ENCODE measurements around the gene NFKB2.
A peak's percentile ranks its signal among the peaks of the same experiment; 100 is the strongest.

The NFKB2 gene

DNA sequence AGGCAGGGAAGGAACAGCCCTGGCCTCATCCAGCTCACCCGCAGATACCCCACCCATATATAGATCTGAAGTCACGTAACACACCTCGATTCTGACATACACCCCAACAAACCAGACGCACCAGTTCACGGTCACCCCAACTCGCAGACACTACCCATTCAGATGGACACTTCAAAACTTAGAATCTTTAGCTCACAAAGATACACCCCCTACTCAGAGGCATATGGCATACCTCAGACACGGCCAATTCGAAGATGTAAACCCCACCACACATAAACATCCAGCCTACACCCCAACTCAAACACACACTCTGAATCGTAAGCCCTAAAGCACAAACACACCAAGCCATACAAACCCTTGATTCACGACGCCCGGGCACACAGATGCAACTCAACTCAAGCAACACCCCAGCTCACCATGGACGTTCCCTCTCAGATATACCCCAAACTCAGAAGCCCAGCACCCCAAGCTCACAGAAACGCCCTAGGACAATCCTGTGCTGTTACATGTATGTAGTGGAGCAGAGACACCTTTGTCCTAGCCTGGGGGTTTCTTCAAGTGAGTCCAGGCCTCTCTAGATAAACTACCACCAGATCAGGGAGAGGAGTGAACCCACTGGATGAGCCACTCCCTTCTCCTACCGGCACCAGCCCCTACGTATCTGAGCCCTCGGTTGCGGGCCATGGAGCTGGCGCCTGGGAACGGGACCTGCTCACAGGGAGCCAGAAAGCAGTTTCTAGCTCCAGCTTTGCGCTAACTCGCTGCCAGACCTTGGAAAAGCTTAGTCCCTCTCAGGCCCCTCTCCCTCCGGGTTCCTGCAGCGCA lies 14.3 kb downstream of the NFKB2 start:
- no peak for DNase-seq

DNA sequence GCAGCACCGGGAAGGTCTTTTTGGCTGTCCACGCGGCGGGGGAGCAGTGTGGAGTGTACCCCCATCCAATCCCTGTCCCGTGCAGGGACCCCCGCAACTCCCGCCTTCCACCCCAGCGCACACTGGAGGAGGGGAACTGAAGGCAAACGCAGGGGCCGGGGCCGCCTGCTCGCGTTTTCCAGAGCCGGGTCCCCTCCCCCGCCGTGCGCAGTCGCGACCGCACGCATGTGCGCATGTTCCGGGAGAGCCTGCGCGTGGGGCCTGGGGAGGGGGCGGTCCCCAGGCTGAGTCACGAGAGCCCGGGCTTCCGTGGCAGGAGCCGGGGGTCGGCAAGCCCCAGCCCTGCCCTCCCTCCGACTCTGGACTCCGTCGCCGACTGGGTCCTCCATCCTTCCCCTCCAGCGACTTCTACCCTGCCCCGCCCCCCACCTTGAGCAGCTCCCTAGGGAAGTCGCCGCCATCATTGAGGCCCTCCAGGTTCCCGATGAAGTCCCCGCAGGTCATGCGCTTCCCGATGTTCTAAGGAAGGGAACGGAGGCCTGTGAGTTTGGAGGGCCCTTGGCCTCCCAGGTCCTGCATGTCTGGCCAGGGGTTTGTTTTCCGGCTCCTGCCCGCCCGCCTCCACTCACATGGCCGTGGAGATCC lies 15.0 kb downstream of the NFKB2 start:
- peak; percentile 54 for DNase-seq

DNA sequence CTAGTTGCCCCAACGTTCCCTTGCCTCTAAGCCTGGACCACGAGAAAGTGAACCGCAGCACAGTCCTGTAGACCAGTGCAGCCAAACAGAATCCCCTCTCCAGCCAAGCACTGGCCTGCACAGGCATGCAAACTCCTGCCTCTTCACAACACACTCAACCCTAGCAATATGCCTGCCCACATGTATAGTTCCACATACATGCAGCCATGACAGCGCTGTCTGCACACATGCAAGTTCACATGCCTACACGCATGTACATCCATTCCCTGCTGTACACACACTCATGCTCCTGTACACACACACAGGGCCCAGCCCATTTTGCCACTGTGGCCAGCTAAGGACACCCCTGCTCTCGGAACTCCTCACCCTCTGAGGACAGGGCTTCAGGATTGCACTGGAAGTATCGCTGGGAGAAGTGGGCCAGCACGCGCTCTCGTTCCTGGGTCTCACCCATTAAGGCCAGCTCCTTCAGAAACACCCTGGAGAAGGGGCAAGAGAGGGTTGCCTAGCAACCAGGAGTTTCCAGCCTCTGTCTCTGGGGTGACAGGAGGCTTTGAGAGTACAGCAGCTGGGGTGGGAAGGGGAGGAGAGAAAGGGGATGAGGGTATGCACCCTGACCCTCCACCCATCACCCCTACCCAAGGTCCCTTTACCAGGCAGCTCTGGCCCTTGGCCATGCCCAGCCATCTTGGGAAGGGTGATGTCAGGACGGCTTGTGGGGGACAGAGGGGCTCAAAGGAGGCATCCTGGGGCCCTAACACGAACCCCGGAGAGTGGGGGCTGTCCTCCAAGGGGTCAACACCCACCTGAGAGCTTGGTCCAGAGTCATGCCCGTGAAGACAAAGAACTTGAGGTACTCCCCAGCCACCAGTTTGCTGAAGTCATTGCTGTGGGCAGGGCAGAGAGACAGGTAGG lies 16.1 kb downstream of the NFKB2 start:
- DNase-seq, result no peak

DNA sequence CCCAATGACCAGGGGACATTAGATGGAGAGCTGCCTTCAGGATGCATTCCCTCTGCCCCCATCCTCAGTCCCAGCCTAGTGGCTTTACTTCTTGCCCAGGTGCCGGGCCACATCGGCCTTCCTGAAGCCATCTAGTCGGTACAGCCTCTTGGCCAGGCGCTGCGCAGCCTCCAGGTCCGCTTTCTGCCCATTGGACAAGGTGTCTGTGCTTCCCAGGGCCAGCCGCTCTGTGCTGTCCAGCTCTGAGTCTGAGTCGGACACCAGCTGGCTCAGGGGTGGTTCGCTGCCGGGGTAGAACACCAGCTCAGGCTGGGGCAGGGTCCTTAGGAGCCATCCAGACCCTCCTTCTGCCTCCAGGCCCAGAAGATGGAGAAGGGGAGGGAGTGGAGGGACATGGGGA lies 16.8 kb downstream of the NFKB2 start:
- DNase-seq, result no peak

DNA sequence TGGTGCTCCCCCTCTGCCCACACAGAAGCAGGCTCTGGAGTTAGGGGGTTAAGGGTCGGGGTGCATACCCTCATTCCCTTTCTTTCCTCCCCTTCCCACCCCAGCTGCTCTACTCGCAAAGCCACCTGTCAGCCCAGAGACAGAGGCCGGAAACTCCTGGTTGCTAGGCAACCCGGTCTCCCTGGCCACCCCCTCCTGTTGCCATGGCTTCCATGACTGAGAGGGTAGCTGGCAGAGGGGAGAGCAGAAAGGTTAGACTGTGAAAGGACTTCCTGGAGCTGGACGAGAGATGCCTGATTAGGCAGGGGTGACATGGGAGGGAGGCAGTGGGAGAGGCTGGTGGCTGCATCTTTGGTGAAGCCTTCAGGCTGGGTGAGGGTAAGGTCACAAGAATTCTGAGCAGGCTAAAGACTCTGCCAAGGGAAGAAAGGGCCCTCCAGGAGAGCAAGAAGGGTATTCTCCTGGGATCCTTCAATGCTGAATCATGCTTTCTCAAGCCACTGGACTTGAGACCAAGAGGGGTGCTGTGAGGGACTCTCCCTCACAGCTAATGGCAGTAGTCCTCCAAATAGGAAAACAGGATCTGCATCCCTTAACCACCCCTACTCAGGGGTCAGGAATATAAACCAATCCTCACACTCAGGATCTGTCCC lies 17.7 kb downstream of the NFKB2 start:
- DNase-seq, result peak; percentile 62

DNA sequence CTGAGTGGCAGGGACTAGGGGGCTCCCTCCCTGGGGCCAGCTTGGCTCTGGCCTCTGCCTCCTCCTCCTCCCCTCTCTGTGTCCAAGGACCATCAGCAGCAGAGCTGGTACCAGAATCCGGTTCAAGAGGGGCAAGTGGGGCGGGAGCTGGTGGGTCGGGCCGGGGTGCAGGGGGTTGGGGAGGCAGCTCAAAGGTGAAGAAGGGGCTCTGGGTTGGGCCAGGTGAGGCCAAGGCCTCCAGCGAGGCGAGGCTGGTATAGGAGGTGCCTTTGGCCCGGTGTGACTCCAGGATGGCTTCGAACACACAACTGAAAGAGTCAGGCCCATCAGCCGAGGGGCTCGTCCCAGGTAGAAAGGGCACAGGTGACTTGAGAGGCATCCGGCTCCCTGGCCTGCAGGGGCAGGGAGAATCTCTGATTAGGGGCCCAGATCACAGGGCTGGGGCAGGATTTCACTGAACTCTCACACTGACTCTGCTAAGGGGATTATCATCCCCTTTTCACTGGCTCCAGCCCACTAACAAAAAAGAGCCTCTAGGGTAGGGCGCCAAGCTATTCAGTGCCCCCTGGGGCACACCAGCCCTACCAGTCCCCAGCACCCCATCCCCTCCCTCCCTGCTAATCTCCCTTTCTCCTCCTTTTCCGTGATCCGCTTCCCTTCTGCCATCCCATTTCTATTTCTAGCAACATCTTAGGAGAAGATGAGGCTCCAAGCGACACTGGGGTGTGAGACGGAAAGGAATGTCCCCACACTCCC lies 18.5 kb downstream of the NFKB2 start:
- DNase-seq, result no peak

DNA sequence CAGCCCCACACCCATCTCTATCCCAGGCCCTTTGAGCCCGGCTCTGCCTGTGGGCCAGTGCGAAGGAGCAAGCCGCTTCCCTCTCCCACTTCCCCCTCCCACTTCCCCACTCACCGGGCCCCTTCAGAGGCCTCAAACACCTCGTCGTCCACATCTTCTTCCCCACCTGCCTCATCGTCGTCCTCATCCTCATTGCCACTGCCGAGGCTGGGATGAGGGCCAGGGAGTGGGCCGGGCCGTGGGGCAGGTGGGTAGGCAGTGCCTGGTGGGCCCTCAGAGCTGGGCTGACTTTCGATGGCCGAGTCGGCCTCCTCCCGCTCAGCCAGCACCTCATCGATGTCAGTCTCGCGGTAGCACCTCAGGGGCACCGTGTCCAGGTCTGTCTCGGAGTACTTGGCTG lies 19.2 kb downstream of the NFKB2 start:
- no peak for DNase-seq

DNA sequence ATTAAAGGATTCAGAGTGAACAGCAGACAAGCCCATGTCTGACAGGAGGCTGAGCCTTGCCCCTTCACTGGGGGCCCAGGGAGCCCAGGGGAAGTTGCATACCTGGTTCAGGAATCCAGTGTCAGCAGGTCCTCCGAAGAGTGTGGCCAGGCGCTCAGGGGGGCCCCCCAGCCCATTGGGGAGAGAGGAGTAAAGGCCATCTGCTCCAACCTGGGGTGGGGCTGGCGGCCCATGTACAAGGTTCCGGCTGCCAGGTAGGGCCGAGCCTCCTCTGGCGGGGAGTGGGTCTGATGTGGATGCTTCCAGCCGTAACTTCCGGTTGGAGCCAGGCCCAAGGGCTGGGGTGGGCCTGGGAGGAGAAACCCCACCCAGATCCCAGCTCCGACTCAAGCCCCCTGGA lies 20.8 kb downstream of the NFKB2 start:
- DNase-seq, result no peak

DNA sequence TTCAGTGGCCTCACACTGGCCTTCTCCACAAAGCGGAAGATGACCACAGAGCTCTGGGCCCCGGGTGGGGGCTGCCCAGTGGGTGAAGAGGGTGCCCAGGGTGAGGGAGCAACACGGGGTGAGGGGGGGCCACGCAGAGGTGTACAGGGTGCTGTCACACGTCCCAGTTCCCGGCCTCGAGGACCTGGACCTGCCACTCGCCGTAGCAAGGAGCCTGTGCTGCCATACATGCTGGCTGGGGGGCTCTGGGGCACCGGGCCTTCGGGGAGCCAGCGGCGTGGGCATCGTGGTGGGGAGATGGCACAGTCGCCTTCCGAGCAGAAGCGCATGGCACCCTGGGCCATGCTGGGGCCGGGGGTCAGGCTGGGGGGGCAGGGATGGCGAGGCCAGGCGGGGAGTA lies 21.2 kb downstream of the NFKB2 start:
- no peak for DNase-seq

DNA sequence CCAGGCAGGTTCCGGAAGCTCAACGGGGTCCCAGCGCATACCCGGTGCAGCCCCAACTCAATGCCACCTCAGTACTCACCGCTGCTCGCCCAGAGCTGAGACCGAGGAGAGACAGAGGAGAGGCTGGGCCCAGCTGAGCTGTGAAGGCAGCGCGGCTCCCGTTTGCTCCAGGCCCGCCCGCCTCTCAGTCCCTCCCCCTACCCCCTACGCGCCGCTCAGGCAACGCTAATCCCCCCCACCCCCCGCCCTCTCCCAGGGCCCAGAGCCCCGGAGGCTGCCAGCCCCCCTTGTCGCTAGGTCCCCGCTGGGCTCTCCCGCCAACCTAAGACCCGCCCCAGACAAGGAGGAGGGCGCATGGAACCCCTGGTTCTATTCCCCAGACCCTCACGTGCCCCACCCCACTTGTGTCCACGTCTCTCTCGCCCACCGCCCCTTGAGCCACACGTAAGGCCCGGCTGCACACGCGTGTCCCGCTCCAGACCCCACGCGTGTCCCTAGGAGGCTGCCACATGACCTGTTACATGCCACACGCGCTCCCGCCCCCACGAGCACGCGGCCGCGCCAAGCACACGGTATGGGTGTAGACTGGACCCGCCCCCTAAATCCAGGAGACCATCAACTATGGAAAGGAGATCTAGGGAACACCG lies 23.2 kb downstream of the NFKB2 start, which contains the start of gene PSD:
Gene PSD (minus strand): TSS at position 164 of the 647 bp plus-strand sequence. CDS start 1,747 bp downstream, outside the sequence.
- DNase-seq, result no peak

DNA sequence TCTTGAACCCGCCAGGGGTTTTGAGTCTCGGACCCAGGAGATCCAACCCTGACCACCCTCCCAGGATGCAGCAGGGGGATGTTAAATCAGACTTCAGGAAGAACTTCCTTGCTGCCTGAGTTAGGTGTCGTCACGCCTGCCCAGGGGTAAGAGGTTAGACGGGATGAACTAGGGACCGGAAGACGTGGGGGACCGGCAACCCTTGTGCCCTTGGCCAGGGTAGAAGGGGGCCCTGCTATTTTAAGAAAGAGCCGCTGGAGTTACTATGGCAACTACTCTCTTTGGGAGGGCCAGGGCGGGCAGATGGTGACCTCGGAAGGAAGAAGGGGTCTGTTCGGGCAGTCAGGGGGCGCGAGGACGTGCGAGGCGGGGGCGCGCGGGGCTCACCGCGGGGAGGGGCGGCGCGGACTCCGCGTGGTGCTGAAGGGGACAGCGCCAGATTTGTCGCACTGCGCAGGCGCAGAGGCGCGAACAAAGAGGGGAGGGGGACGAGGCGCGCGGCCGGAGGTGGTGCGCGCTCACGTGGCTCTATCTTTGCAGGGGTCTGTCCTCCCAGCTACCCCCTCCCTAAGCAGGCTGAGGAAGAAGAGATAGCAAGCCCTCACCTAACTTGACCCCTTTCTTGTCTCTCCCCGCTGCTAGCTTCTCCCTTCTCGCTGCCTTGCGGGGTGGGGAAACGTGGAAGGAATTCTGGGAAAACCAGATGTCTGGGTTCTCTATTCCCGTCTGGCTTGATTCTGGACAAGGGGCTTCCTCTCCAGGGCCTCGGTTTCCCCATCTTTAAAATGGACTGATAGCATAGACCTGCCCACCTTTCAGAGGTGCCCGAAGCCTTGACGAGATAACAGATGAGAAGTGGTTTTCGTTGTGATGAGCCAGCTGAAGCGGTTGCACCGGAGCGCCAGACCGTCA lies 24.0 kb downstream of the NFKB2 start:
- DNase-seq, result peak; percentile 72

DNA sequence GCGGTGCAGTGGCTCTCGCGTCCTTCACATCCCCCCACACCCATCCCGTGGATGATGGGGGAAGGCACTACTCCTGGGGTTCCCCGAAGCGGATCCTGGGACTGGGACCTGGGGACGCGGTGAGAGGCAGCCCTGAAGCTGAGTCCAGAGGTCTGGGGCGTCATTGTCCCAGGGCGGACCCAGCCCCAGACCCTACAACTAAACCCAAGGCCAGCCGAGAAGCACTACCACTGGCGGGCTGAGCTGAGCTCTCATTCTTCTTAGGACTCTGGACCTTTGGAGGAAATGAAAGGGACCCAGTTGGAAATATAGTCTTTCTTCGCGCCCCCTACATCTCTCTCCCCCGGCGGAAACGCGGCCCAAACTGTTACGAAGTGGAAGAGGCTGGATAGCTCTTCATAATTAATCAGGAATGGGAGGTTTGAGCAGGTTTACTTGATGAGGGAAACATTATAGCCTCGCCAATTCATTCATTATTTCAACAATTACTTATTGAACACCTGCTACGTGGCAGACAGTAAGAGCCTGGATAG lies 24.7 kb downstream of the NFKB2 start:
- no peak for DNase-seq

DNA sequence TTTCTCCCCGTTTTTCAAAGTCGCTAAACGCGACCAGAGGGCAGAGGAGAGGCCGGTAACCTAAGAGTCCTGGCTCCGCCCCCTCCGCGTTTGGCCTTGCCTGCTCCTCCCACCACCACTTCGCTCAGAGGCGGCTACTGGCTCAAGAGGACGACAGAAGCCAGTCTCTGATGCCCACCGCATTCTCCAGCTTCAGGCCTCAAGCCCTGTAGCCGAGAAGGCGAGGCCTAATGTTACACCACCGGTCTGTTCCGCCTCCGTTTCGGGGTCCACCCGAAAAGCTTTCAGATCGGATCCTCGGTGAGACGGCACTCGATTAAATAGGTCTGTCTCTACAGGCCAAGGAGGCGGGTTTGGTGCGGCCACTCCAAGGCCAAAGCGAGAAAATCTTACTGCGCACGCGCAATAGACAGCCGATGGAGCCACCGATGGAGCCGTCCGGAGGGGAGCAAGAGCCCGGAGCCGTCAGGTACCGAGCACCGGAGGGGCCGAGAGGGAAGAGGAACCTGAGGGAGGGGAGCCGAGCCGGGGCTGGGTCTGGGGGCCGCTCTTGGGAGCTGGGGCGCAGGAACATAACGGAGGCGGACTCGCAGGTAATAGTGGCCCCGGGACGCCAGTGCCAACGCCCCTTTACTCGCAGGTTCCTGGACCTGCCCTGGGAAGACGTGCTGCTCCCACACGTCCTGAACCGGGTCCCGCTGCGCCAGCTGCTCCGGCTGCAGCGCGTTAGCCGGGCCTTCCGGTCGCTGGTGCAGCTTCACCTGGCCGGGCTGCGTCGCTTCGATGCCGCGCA lies 25.4 kb downstream of the NFKB2 start, which contains the start of gene FBXL15:
Gene FBXL15 (plus strand): TSS at position 123 of the 793 bp plus-strand sequence. CDS start 294 bp downstream, at position 417.
- DNase-seq, result peak; percentile 97

DNA sequence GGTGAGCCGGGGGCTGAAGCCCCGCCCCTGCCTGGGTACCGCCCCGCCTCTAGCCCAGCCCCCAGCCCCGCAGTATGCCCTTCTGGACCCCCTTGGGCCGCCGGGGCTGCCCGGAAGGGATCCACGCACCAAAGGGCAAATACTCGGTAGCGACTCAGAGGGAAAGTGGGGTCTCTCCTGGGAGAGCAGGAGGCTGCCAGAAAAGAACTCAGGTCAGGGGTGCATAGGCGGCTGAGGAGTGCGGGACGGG lies 25.9 kb downstream of the NFKB2 start:
- no peak for DNase-seq

DNA sequence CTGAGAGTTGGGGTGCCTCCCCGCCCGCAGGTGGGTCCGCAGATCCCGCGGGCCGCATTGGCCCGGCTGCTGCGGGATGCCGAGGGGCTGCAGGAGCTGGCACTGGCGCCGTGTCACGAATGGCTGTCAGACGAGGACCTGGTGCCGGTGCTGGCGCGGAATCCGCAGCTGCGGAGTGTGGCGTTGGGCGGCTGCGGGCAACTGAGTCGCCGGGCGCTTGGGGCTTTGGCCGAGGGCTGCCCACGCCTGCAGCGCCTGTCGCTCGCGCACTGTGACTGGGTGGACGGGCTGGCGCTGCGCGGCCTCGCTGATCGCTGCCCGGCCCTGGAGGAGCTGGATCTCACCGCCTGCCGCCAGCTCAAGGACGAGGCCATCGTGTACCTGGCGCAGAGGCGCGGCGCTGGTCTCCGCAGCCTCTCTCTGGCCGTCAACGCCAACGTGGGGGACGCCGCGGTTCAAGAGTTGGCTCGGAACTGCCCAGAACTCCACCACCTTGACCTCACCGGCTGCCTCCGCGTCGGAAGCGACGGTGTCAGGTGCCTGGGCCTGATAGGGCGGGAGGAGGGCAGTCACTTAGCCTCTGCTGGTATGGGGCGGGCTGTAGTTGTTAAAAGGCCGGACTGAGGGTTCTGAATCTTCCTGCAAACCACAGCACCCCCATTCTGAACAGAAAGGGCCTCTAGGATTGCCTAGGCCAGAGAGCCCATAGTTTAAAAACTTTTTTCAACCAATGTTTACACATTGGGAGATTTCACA lies 26.4 kb downstream of the NFKB2 start:
- DNase-seq, result peak; percentile 21

DNA sequence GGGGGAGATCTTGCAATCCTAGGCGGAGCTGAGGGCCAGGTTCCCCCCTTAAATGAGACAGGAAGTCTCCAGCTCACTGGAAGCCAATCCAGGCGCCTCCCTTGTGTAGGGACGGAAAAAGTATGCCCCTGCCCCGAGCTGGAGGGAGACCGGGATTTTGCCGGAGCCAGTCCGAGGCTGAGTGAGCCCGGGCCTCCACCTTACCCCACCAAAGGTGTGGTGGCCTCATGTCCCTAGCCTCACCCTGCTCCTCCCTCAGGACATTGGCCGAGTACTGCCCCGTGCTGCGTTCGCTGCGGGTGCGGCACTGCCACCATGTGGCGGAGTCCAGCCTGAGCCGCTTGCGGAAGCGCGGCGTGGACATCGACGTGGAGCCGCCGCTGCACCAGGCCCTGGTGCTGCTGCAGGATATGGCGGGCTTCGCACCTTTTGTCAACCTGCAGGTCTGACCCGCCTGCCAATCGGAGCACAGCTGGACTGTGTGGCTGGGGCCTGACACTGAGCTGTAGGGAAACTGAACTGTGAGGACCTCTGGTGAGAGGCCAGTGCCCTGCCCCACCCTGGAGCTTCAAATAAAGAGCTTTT lies 27.1 kb downstream of the NFKB2 start:
- peak; percentile 53 for DNase-seq

DNA sequence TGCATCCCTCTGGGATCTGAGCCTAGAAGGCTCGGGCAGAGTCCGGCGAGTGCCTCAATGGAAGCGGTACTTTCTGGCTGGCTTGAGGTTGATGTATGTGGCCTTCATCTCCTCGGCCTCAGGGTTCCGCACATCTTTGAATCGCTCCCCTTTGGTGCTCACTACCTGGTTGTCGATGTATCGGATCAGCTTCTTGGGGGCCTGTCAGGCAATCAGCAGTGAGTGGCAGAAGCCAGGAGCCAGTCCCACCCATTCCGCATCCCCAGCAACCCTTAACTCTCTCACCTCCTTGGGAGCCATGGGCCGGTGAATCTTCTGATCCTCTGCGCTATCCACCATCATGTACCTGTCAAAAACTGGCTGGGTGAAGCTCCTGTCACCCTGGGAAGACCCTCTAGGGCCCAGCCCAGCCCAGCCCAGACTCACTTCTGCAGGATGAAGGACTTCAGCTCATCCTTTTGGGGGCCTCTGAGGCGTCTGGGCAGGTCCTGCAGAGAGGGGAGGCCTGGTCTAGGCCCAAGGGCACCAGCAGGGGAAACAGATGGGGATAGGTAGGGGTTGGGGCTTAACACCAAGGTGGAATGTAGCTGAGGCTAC lies 28.0 kb downstream of the NFKB2 start:
- DNase-seq, result no peak

DNA sequence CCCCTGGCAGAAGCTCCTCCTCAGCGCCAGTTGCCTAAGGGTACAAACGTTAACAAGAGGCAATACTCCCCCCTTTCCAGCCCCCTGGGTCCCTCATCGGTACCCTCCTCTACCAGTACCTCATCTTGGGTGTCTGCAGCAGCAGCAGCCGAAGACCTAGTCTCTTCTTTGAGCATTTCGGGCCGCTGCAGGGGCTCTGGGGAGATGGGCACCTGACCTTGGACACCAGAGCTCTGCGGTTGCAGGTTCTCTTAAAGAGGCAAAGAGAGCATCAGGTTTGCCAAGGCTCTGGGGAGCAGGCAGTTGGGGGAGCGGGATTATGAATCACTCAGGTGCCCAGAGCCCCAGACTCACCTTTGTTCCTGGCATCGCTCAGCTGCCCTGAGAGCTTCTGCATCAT lies 28.6 kb downstream of the NFKB2 start:
- no peak for DNase-seq
